ENCODE data around the gene PPIH.
"Not testable (repeated sequence)": the region's sequence is repeated elsewhere in the genome, so short reads cannot be mapped to it uniquely, and the experiment has no call there.

The PPIH gene

GRCh38 chr1:42682739-42683531, 24.7 kb downstream of the PPIH start:
- peak; percentile 61 for DNase-seq

- DNase-seq: no peak
Measured at GRCh38 chr1:42684139-42684538, 25.9 kb downstream of the PPIH start.

- no peak for DNase-seq
Measured at GRCh38 chr1:42686418-42686817, 28.2 kb downstream of the PPIH start.

- DNase-seq: no peak
Measured at GRCh38 chr1:42689912-42690311, 31.7 kb downstream of the PPIH start.

GRCh38 chr1:42690477-42691156, 32.4 kb downstream of the PPIH start:
- DNase-seq: no peak

GRCh38 chr1:42691157-42691498, 32.9 kb downstream of the PPIH start:
- no peak for DNase-seq

GRCh38 chr1:42692461-42692860, 34.2 kb downstream of the PPIH start:
- DNase-seq: no peak

GRCh38 chr1:42692911-42693310, 34.7 kb downstream of the PPIH start:
- no peak for DNase-seq

- no peak for DNase-seq
Measured at GRCh38 chr1:42698081-42698813, 40.0 kb downstream of the PPIH start.

GRCh38 chr1:42700006-42700405, 41.8 kb downstream of the PPIH start:
- DNase-seq: no peak

- no peak for DNase-seq
Measured at GRCh38 chr1:42703888-42704464, 45.8 kb downstream of the PPIH start.

GRCh38 chr1:42712808-42713207, 54.6 kb downstream of the PPIH start:
- not testable (repeated sequence) for DNase-seq

GRCh38 chr1:42713293-42713692, 55.1 kb downstream of the PPIH start:
- no peak for DNase-seq

GRCh38 chr1:42714441-42714840, 56.2 kb downstream of the PPIH start:
- not testable (repeated sequence) for DNase-seq

- DNase-seq: no peak
Measured at GRCh38 chr1:42720868-42721267, 62.6 kb downstream of the PPIH start.

GRCh38 chr1:42721926-42722325, 63.7 kb downstream of the PPIH start:
- no peak for DNase-seq

GRCh38 chr1:42722403-42722802, 64.2 kb downstream of the PPIH start:
- DNase-seq: not testable (repeated sequence)

- DNase-seq: no peak
Measured at GRCh38 chr1:42723511-42723910, 65.3 kb downstream of the PPIH start.

GRCh38 chr1:42725820-42726219, 67.6 kb downstream of the PPIH start:
- DNase-seq: not testable (repeated sequence)

Data from fibroblast of skin of scalp (primary cell).